CD4-positive, alpha-beta T cell (primary cell): Measurements from ENCODE around the gene KDELR1. TPM values are rescaled to one million over a fixed set of nuclear protein-coding genes. Genes with fewer than 3 reads are reported as not detected.

Experiments used
- ATAC-seq: fragments of 200-7000 bp; cut with Tn5 transposase; one replicate; pipeline ENCODE4 v1.10.0; 2022; ENCODE audit warnings: mild to moderate bottlenecking; ENCODE audit not compliant: poor library complexity
- CTCF ChIA-PET: fragments of 350-600 bp; sonication (Branson Sonifier 250); formaldehyde crosslinking; loops from one replicate; lab custom pipeline; 2021; ENCODE audit warnings: antibody characterized with exemption, inconsistent platforms; lab: Charles Lee
- POLR2A ChIA-PET: fragments of 350-600 bp; sonication (Branson Sonifier 250); formaldehyde crosslinking; loops from one replicate; lab custom pipeline; 2021; ENCODE audit warnings: antibody characterized with exemption, inconsistent platforms; lab: Charles Lee
- DNase-seq, 14 experiments: peaks; one replicate each; pipeline ENCODE4 v3.0.0-alpha.2; 2013 to 2020; ENCODE audit warnings: mixed read lengths in 2 of 14
- H3K27ac ChIP-seq, 2 donors: one replicate each; pipeline versions ENCODE4 v1.5.1 to v1.7.0; 2013; ENCODE audit warnings: low read length in 2 of 2, low read depth in 1 of 2, mild to moderate bottlenecking in 1 of 2
- H3K27me3 ChIP-seq, 2 experiments: 1 replicate in 1 of 2; 2 replicates in 1 of 2; pipeline versions ENCODE4 v1.6.1 to v1.7.0; 2013; ENCODE audit warnings: low read length in 2 of 2, control low read depth in 1 of 2, mild to moderate bottlenecking in 1 of 2, moderate library complexity in 1 of 2; ENCODE audit not compliant: insufficient read depth in 2 of 2, control insufficient read depth in 1 of 2
- H3K36me3 ChIP-seq: one replicate; pipeline ENCODE4 v1.6.1; 2013; ENCODE audit warnings: low read length, control low read depth; ENCODE audit not compliant: insufficient read depth
- H3K4me1 ChIP-seq: one replicate; pipeline ENCODE4 v1.6.1; 2013; ENCODE audit warnings: low read length, control low read depth; ENCODE audit not compliant: insufficient read depth
- H3K4me3 ChIP-seq: one replicate; pipeline ENCODE4 v1.5.1; 2013; ENCODE audit warnings: mild to moderate bottlenecking, low read length, moderate library complexity
- H3K9me3 ChIP-seq, 2 experiments: 1 replicate in 1 of 2; 2 replicates in 1 of 2; pipeline versions ENCODE4 v1.6.1 to v1.7.0; 2013; ENCODE audit warnings: low read length in 2 of 2, mild to moderate bottlenecking in 2 of 2, control low read depth in 1 of 2, moderate library complexity in 1 of 2; ENCODE audit not compliant: control insufficient read depth in 1 of 2, insufficient read depth in 1 of 2
- H3K27ac Mint-ChIP-seq: one replicate; pipeline ENCODE4 v1.8.0; 2020; ENCODE audit warnings: mixed read lengths
- H3K27me3 Mint-ChIP-seq: one replicate; pipeline ENCODE4 v1.8.0; 2021; ENCODE audit warnings: mixed read lengths
- H3K36me3 Mint-ChIP-seq: one replicate; pipeline ENCODE4 v1.8.0; 2021; ENCODE audit warnings: low read depth, mixed read lengths
- H3K4me1 Mint-ChIP-seq: one replicate; pipeline ENCODE4 v1.8.0; 2021; ENCODE audit warnings: low read depth, mixed read lengths
- H3K4me3 Mint-ChIP-seq: one replicate; pipeline ENCODE4 v1.8.0; 2020; ENCODE audit warnings: mild to moderate bottlenecking, mixed read lengths
- H3K9me3 Mint-ChIP-seq: one replicate; pipeline ENCODE4 v1.8.0; 2020; ENCODE audit warnings: mixed read lengths
- intact Hi-C, 2 experiments: fragments of 100-400 bp; cut with DNase I in 1 of 2; cut with micrococcal nuclease in 1 of 2; formaldehyde crosslinking; loops; one replicate each; pipeline versions ENCODE4 v1.15.1 to v1.9.0; 2023 to 2025; cut with DNase I, micrococcal nuclease
- total RNA-seq, 174 experiments: library from RNA in 2 of 174; stranded (reverse) in 2 of 174; gene quantifications; one replicate each; pipeline ENCODE4 v1.2.3 and lab custom pipeline; 2021 to 2026
- TF ChIP-seq, protein P1 (sequence below): fragments of 200-600 bp; IDR thresholded peaks from one replicate; pipeline ENCODE4 v1.8.0; 2022; ENCODE audit warnings: antibody characterized with exemption, mild to moderate bottlenecking

Gene KDELR1
- total RNA-seq, 2 experiments from 2014 or later, result 32.2 to 39.6 TPM

DNA sequence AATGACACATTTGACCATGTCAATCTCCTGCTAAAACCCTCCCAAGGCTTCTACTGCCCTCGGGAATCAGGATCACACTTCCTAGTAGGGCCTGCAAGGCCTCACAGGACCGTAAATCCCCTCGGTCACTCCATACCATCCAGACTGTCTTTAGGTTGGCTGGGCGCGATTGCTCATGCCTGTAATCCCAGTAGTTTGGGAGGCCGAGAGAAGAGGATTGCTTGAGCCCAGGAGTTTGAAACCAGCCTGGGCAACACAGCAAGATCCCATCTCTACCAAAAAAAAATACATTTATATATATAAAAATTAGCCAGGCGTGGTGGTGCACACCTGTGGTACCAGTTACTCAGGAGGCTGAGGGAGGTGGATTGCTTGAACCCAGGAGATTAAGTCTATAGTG lies 42.6 kb downstream of the KDELR1 start:
- Mint-ChIP-seq H3K36me3 (peaks cover 10% of the 10 kb centered on the region), H3K4me3 (no peak overlapping the region), H3K27me3 (no peaks in the 10 kb centered on the region), H3K27ac (no peak overlapping the region), H3K9me3 (no peaks in the 10 kb centered on the region), H3K4me1 (peaks cover 6% of the 10 kb centered on the region)
- Histone ChIP-seq H3K9me3 (no peaks in the 10 kb centered on the region), H3K4me1 (peaks cover 5% of the 10 kb centered on the region), H3K4me3 (no peak overlapping the region), H3K36me3 (no peaks in the 10 kb centered on the region), H3K27ac (no peak overlapping the region), H3K27me3 (no peaks in the 10 kb centered on the region)
- intact Hi-C loops, result no loop called here
- ChIA-PET CTCF (no interaction called here), POLR2A (no interaction called here)
- DNase-seq, result no peak
- TF ChIP-seq, protein P1, sequence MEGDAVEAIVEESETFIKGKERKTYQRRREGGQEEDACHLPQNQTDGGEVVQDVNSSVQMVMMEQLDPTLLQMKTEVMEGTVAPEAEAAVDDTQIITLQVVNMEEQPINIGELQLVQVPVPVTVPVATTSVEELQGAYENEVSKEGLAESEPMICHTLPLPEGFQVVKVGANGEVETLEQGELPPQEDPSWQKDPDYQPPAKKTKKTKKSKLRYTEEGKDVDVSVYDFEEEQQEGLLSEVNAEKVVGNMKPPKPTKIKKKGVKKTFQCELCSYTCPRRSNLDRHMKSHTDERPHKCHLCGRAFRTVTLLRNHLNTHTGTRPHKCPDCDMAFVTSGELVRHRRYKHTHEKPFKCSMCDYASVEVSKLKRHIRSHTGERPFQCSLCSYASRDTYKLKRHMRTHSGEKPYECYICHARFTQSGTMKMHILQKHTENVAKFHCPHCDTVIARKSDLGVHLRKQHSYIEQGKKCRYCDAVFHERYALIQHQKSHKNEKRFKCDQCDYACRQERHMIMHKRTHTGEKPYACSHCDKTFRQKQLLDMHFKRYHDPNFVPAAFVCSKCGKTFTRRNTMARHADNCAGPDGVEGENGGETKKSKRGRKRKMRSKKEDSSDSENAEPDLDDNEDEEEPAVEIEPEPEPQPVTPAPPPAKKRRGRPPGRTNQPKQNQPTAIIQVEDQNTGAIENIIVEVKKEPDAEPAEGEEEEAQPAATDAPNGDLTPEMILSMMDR, result no peak
- no peak for ATAC-seq

DNA sequence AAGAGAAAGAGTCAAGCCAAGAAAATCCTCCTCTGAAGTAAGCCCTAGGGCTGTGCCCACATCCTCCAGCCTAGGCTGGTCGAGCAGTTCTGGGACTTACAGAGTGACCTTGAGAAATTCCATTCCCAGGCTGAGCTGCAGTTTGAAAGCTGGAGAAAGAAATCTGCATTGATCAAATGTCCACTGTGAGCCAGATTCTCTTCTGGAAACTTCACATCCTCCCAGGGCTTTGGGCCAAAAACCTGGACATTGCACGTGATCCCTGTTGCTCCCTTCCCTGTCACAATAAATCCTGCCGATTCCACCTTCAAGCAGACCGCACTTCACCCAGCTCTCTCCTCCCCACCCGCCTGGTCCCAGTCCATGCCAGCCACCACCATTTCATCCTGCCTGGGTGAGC lies 43.3 kb downstream of the KDELR1 start:
- Histone ChIP-seq H3K27ac (no peak overlapping the region), H3K36me3 (no peaks in the 10 kb centered on the region), H3K4me1 (peaks cover 5% of the 10 kb centered on the region), H3K27me3 (no peaks in the 10 kb centered on the region), H3K9me3 (no peaks in the 10 kb centered on the region), H3K4me3 (no peak overlapping the region)
- Mint-ChIP-seq H3K36me3 (peaks cover 15% of the 10 kb centered on the region), H3K4me1 (peaks cover 6% of the 10 kb centered on the region), H3K9me3 (no peaks in the 10 kb centered on the region), H3K27me3 (no peaks in the 10 kb centered on the region), H3K4me3 (no peak overlapping the region), H3K27ac (no peak overlapping the region)
- DNase-seq (no peak), ATAC-seq (no peak)
- TF ChIP-seq, protein P1, result no peak
- ChIA-PET POLR2A (no interaction called here), CTCF (interaction anchor here (0.9 kb wide), 1 partner anchor 14 kb away, joined by 3 read pairs; no protein-coding TSS in a partner anchor)
- intact Hi-C loops, result no loop called here

DNA sequence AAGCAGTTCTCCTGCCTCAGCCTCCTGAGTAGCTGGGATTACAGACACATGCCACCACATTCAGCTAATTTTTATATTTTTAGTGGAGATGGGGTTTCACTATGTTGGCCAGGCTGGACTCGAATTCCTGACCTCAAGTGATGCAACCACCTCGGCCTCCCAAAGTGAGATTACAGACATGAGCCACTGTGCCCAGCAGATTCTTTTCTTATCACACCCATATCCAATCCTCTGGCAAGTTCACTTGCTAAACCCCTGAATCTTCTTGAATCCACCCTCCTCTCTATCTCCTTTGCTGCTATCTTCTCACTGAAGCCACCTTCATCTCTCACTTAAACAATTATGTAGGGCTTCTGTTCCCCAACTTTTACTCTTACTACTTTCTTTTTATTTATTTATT lies 45.2 kb downstream of the KDELR1 start:
- H3K9me3 ChIP-seq, result no peaks in the 10 kb centered on the region
- ATAC-seq (no peak), DNase-seq (no peak)
- no peak overlapping the region for H3K27ac Mint-ChIP-seq
- ChIA-PET CTCF (no interaction called here), POLR2A (no interaction called here)
- no peaks in the 10 kb centered on the region for H3K27me3 Mint-ChIP-seq
- H3K9me3 Mint-ChIP-seq, result no peaks in the 10 kb centered on the region
- no peak overlapping the region for H3K27ac ChIP-seq
- no peaks in the 10 kb centered on the region for H3K27me3 ChIP-seq
- H3K4me3 Mint-ChIP-seq, result no peak overlapping the region
- H3K4me1 ChIP-seq, result peaks cover 3% of the 10 kb centered on the region
- H3K36me3 Mint-ChIP-seq, result peaks cover 12% of the 10 kb centered on the region
- no peak overlapping the region for H3K4me3 ChIP-seq
- TF ChIP-seq, protein P1, result no peak
- intact Hi-C loops, result no loop called here
- H3K36me3 ChIP-seq, result peaks cover 4% of the 10 kb centered on the region
- H3K4me1 Mint-ChIP-seq, result peaks cover 2% of the 10 kb centered on the region
